ENCODE results near the gene TXLNA. TPM values are rescaled to one million over a fixed set of nuclear protein-coding genes. Genes with fewer than 3 reads are reported as not detected.

The TXLNA gene
- total and polyA plus RNA-seq, 8 donors = 13.6 to 29.3 (median 17.3) TPM

DNA sequence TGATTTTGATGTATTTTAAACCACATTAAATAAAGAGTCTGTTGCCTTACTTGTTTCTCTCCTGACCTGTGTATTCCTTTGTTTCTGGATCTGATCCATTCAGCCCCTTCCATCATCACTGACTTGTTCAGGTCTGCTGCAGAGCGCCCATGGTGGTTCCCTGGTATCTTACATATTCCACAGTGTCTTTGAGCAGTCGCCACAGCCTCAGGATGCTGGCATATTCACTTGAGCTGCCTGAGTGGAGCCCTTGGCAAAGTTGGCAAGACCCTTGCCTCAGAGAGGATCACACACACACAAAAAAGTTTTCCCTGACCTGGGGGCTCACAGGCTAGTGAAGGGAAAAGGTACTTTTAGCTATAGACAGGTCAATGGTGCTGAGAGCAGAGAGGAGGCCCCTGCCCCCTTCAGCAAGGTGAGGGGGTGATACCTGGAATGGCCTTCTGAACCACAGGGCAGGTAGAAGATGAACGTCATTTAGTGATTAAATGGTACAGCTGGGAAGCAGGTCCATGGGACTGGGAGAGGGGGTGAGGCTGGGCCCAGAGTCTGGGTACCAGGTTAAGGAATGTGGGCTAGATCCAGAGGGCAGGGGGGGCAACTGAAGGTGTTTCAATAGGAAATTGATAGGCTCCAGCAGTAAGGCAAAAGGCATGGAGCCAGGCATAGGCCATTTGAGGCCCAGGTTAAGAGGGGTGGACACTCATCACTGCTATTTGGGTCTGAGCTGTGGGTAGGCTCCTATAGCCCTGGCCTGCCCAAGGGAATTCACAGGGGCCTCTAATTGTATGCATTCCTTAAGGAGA is 19.0 kb downstream of the TXLNA start:
- Histone ChIP-seq H3K4me1 (peaks cover 7 to 11% (median 10%) of the 10 kb centered on the region in 3 donors), H3K27ac (no peak overlapping the region), H3K9me3 (no peaks in the 10 kb centered on the region), H3K27me3 (no peaks in the 10 kb centered on the region), H3K36me3 (peaks cover 5 to 23% (median 12%) of the 10 kb centered on the region in 3 donors), H3K4me3 (no peak overlapping the region)
- no peak for TF ChIP-seq CTCF (IDR thresholded peaks at IDR 0.05)
- intact Hi-C loops (cut with DNase I) = no loop called here
- no peak for ATAC-seq
- DNase-seq = peak in 2 of 6 donors; percentile 27 to 34
- 81 to 88% methylated on average over 3 of the region's 3 CpGs for WGBS, 2 donors
- no peak for FAIRE-seq

- H3K36me3 ChIP-seq = peaks cover 3 to 16% (median 6%) of the 10 kb centered on the region in 3 donors
- FAIRE-seq = no peak
- peaks cover 7 to 11% (median 10%) of the 10 kb centered on the region in 3 donors for H3K4me1 ChIP-seq
- no peak for ATAC-seq
- H3K27me3 ChIP-seq = no peaks in the 10 kb centered on the region
- no peak overlapping the region for H3K4me3 ChIP-seq
- H3K9me3 ChIP-seq = no peaks in the 10 kb centered on the region
- intact Hi-C loops (cut with DNase I) = no loop called here
- DNase-seq = peak in 2 of 6 donors; percentile 18 to 20
- no peak for TF ChIP-seq CTCF (IDR thresholded peaks at IDR 0.05)
- WGBS, 2 donors = 50 to 55% methylated on average over 4 of the region's 4 CpGs
- peak overlapping the region in 1 of 4 donors; percentile 71 for H3K27ac ChIP-seq
These were observed 19.7 kb downstream of the TXLNA start for GRCh38 chr1:32199043-32199716.

GRCh38 chr1:32199717-32200072 is 20.2 kb downstream of the TXLNA start:
- Histone ChIP-seq H3K4me3 (peak overlapping the region in 1 of 4 donors; percentile 52), H3K27ac (peak overlapping the region; percentile 29 to 71 (median 56)), H3K4me1 (peaks cover 7 to 11% (median 10%) of the 10 kb centered on the region in 3 donors), H3K36me3 (peaks cover 0 to 11% (median 6%) of the 10 kb centered on the region in 3 donors), H3K9me3 (no peaks in the 10 kb centered on the region), H3K27me3 (no peaks in the 10 kb centered on the region)
- DNase-seq = peak; percentile 70 to 92 (median 84)
- intact Hi-C loops (cut with DNase I) = no loop called here
- ATAC-seq = peak; percentile 59 to 81 (median 72)
- 17 to 21% methylated on average over 6 of the region's 6 CpGs for WGBS, 2 donors
- TF ChIP-seq CTCF (IDR thresholded peaks at IDR 0.05) = no peak
- no peak for FAIRE-seq

DNA sequence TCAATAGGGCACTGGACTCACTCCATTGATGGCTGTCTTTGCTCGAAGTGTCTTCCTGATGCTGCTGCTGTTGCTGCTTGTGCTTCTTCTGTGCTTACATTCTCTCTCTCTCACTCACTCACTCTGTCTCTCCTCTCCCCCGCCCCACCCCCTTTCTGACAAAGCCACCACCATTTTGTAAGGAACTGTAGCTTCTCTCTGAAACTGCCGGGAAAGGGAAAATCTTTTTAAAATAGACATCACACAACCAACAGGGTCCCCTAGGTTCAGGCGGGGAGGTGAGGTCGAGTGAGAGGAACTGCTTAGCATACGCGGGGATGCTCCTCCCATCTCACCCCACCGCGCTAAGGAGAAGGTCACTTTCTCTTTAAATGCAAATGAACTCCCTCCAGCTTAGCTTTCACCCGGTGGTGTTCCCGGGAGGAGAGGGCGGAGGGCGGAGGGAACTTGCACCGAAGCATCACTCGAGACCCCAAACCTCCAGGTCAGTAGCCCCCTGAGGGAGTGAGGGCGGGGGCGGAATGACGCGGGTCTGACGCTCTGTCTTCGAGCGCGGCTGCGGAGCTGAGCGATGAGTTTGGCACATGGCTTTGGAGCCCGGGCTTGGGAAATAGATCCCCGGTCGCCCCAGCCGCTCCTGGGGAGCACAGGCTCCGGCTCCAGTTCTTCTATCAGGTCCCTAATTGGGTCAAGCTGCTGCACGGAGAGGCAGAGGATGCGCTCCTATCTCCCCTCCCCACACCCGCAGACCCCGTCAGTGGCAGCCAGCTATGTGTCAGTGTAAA is 20.9 kb downstream of the TXLNA start, which contains the start of gene CCDC28B:
TSS of gene CCDC28B (plus strand) at position 370 of the 785 bp plus-strand sequence. CDS start 1,341 bp downstream, outside the sequence.
- Histone ChIP-seq H3K36me3 (peaks cover 0 to 4% (median under 1%) of the 10 kb centered on the region in 3 donors), H3K27ac (peak within 1 kb of the TSS; percentile 29 to 71 (median 56)), H3K4me1 (peaks cover 7 to 11% (median 10%) of the 10 kb centered on the region in 3 donors), H3K27me3 (no peaks in the 10 kb centered on the region), H3K4me3 (peak within 1 kb of the TSS; percentile 26 to 67 (median 52)), H3K9me3 (no peaks in the 10 kb centered on the region)
- ATAC-seq = peak; percentile 49 to 71 (median 60)
- TF ChIP-seq CTCF (IDR thresholded peaks at IDR 0.05) = no peak
- intact Hi-C loops (cut with DNase I) = no loop called here
- WGBS, 2 donors = 0 to 1% methylated on average over 29 to 34 of the region's 34 CpGs
- FAIRE-seq = no peak
- DNase-seq = peak; percentile 43 to 77 (median 57)

All from pancreas (tissue), 10 donors.